ENCODE results near the gene KCNE3. TPM values are rescaled to one million over a fixed set of nuclear protein-coding genes. Genes with fewer than 3 reads are reported as not detected.

KCNE3 gene
- total RNA-seq, 3 donors from 2014 or later (not counting 1 experiment from before 2014, with no cell fraction given), result 0.82 to 3.6 (median 1.3) TPM

DNA sequence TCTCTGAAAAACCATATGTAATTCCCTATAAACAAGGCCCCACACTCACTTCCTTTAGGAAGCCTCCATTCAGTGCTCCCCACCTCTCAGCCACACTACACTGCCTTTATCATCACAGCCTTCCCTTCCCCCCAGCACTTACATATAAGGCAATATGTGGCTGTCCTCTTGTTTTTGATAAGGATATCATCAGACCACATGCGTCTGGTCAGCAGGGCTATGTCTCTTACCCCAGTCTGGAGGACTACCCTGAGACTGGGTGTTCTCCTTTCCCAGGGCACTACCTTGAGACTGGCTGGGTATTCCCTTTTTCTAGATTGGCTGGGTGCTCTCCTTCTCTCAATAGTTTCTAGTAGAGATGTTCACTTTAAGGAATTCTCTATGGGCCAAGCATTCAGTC lies 7.8 kb downstream of the KCNE3 start:
- Mint-ChIP-seq H3K4me1 (no peaks in the 10 kb centered on the region), H3K27me3 (ENCODE audit: low read depth in 2 of 2) (no peaks in the 10 kb centered on the region), H3K36me3 (no peaks in the 10 kb centered on the region), H3K27ac (no peak overlapping the region), H3K4me3 (no peak overlapping the region), H3K9me3 (no peaks in the 10 kb centered on the region)
- H3K4me1 ChIP-seq (ENCODE audit: control insufficient read depth, insufficient read depth, low read length), result no peaks in the 10 kb centered on the region
- TF ChIP-seq, protein P1, sequence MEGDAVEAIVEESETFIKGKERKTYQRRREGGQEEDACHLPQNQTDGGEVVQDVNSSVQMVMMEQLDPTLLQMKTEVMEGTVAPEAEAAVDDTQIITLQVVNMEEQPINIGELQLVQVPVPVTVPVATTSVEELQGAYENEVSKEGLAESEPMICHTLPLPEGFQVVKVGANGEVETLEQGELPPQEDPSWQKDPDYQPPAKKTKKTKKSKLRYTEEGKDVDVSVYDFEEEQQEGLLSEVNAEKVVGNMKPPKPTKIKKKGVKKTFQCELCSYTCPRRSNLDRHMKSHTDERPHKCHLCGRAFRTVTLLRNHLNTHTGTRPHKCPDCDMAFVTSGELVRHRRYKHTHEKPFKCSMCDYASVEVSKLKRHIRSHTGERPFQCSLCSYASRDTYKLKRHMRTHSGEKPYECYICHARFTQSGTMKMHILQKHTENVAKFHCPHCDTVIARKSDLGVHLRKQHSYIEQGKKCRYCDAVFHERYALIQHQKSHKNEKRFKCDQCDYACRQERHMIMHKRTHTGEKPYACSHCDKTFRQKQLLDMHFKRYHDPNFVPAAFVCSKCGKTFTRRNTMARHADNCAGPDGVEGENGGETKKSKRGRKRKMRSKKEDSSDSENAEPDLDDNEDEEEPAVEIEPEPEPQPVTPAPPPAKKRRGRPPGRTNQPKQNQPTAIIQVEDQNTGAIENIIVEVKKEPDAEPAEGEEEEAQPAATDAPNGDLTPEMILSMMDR (IDR thresholded peaks at IDR 0.05), result no peak
- ATAC-seq, result peak in 1 of 3 donors; percentile 67
- H3K9me3 ChIP-seq (ENCODE audit: control insufficient read depth, insufficient read depth, low read length), result no peaks in the 10 kb centered on the region
- no peak for DNase-seq
- intact Hi-C loops (cut with micrococcal nuclease), result no loop called here
- H3K4me3 ChIP-seq (ENCODE audit: low read length), result no peak overlapping the region
- H3K36me3 ChIP-seq (ENCODE audit: control insufficient read depth, insufficient read depth, low read length), result no peaks in the 10 kb centered on the region
- no peak overlapping the region for H3K27ac ChIP-seq (ENCODE audit: low read length)
- 38% methylated on average over 1 of the region's 1 CpG for WGBS (ENCODE audit: insufficient coverage)
- H3K27me3 ChIP-seq (ENCODE audit: control insufficient read depth, insufficient read depth, low read length), result no peaks in the 10 kb centered on the region

DNA sequence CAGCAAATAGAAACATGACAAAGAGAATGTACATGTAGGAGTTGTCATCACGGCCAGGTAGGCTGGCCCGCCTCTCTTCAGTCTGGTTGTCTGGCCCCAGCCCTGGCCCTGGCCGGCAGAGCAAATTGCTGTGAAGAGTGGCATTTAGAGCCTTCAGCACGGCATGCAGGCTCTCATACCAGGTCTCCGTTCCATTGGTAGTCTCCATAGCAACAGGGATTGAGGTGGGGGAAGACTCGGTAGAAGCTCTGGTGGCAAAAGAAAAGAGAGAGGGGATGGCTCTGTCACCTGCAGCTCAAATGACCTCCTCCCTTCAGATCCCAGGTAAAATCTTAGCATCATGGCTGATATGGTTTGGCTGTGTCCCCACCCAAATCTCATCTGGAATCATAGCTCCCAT lies 10.0 kb downstream of the KCNE3 start:
- Histone ChIP-seq H3K9me3 (ENCODE audit: control insufficient read depth, insufficient read depth, low read length) (no peaks in the 10 kb centered on the region), H3K4me1 (ENCODE audit: control insufficient read depth, insufficient read depth, low read length) (no peaks in the 10 kb centered on the region), H3K4me3 (ENCODE audit: low read length) (no peak overlapping the region), H3K36me3 (ENCODE audit: control insufficient read depth, insufficient read depth, low read length) (no peaks in the 10 kb centered on the region), H3K27ac (ENCODE audit: low read length) (no peak overlapping the region), H3K27me3 (ENCODE audit: control insufficient read depth, insufficient read depth, low read length) (no peaks in the 10 kb centered on the region)
- peaks cover 2 to 15% of the 10 kb centered on the region in 2 donors for H3K27me3 Mint-ChIP-seq (ENCODE audit: low read depth in 2 of 2)
- DNase-seq, result no peak
- H3K36me3 Mint-ChIP-seq, result no peaks in the 10 kb centered on the region
- intact Hi-C loops (cut with micrococcal nuclease), result no loop called here
- peaks cover 0 to 5% of the 10 kb centered on the region in 2 donors for H3K4me1 Mint-ChIP-seq
- 91% methylated on average over 6 of the region's 6 CpGs for WGBS (ENCODE audit: insufficient coverage)
- TF ChIP-seq, protein P1 (IDR thresholded peaks at IDR 0.05), result no peak
- no peak overlapping the region for H3K4me3 Mint-ChIP-seq
- no peak for ATAC-seq
- H3K9me3 Mint-ChIP-seq, result no peaks in the 10 kb centered on the region
- no peak overlapping the region for H3K27ac Mint-ChIP-seq

DNA sequence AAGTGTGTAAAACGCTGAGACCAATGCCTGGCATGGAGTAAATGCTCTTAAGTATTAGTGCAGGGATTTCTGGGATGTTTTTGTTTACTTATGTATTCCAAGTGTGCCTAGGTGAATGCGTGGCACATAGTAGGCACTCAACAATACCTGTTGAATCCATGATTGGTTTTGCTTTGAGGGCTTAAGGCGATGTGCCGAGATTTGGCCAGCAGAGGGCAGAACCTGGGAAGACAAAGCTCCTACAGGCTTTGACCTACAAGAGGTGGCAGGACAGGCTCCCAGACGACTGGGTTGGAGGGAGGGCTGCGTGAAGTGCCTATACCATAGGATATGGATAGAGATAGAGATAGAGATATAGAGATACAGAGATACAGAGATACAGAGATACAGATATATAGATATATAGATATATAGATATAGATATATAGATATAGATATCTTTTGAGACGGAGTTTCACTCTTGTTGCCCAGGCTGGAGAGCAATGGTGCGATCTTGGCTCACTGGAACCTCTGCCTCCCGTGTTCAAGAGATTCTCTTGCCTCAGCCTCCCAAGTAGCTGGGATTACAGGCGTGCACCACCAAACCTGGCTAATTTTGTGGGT lies 13.9 kb downstream of the KCNE3 start:
- no peaks in the 10 kb centered on the region for H3K36me3 Mint-ChIP-seq
- no peak overlapping the region for H3K4me3 Mint-ChIP-seq
- H3K27ac Mint-ChIP-seq, result no peak overlapping the region

More for the DNA sequence above, 13.9 kb downstream of the KCNE3 start:
- H3K4me1 ChIP-seq (ENCODE audit: control insufficient read depth, insufficient read depth, low read length), result no peaks in the 10 kb centered on the region
- 50% methylated on average over 10 of the region's 10 CpGs for whole genome bisulfite sequencing (ENCODE audit: insufficient coverage)
- no peak overlapping the region for H3K27ac ChIP-seq (ENCODE audit: low read length)
- H3K27me3 ChIP-seq (ENCODE audit: control insufficient read depth, insufficient read depth, low read length), result no peaks in the 10 kb centered on the region
- Mint-ChIP-seq H3K27me3 (ENCODE audit: low read depth in 2 of 2) (peaks cover 5 to 15% of the 10 kb centered on the region in 2 donors), H3K9me3 (no peaks in the 10 kb centered on the region), H3K4me1 (peaks cover 0 to 10% of the 10 kb centered on the region in 2 donors)
- peak; percentile 59 to 73 (median 65) for ATAC-seq
- intact Hi-C loops (cut with micrococcal nuclease), result no loop called here
- H3K9me3 ChIP-seq (ENCODE audit: control insufficient read depth, insufficient read depth, low read length), result no peaks in the 10 kb centered on the region
- DNase-seq, result peak; percentile 24 to 75
- TF ChIP-seq, protein P1 (IDR thresholded peaks at IDR 0.05), result peak; percentile 67
- no peaks in the 10 kb centered on the region for H3K36me3 ChIP-seq (ENCODE audit: control insufficient read depth, insufficient read depth, low read length)
- no peak overlapping the region for H3K4me3 ChIP-seq (ENCODE audit: low read length)

All from natural killer cell (primary cell).